Mucosa of descending colon (tissue), 3 donors: Measurements from ENCODE around the gene FAM78A. TPM values are rescaled to one million over a fixed set of nuclear protein-coding genes. Genes with fewer than 3 reads are reported as not detected.
"Not testable (repeated sequence)": the region's sequence is repeated elsewhere in the genome, so short reads cannot be mapped to it uniquely, and the experiment has no call there.

Experiments used
- ATAC-seq: fragments of 200-7000 bp; cut with Tn5 transposase; one replicate; pipeline ENCODE4 v1.9.1; 2020; ENCODE audit warnings: mild to moderate bottlenecking, moderate library complexity
- DNase-seq, 3 donors: peaks; one replicate each; pipeline ENCODE4 v3.0.0-alpha.2; 2020
- H3K36me3 ChIP-seq: fragments of 200-600 bp; one replicate; pipeline ENCODE4 v1.8.0; 2021; ENCODE audit warnings: low read depth, mild to moderate bottlenecking
- H3K4me1 ChIP-seq: fragments of 200-600 bp; one replicate; pipeline ENCODE4 v1.8.0; 2021; ENCODE audit warnings: low read depth, mild to moderate bottlenecking
- H3K4me3 ChIP-seq: fragments of 200-600 bp; one replicate; pipeline ENCODE4 v1.8.0; 2021; ENCODE audit warnings: mild to moderate bottlenecking
- H3K9me3 ChIP-seq: fragments of 200-600 bp; one replicate; pipeline ENCODE4 v1.8.0; 2021; ENCODE audit warnings: mild to moderate bottlenecking
- CTCF ChIP-seq: fragments of 200-600 bp; IDR thresholded peaks from one replicate; pipeline ENCODE4 v1.8.0; 2022; ENCODE audit warnings: antibody characterized with exemption, mild to moderate bottlenecking
- intact Hi-C, 2 donors: fragments of 100-400 bp; cut with DNase I in 1 of 2; cut with micrococcal nuclease in 1 of 2; formaldehyde crosslinking; loops; one replicate each; pipeline versions ENCODE4 v1.11.0 to v1.11.1; 2022; cut with DNase I, micrococcal nuclease
- total RNA-seq, 3 donors: library from RNA; stranded (reverse); fragmentation: NEBNext Ultra II Directional in 2 of 3; extraction: Animal tissue kit (Norgen Biotek cat#: 25700) in 2 of 3; gene quantifications; one replicate each; pipeline versions ENCODE4 v1.2.1 to v1.2.4, GENCODE V29; 2021 to 2023
- donor health status: DM: no; HTN: no; CAD: no; lungs with moderate emphysema.
- donor health status: DM: no; HTN: no; CAD: no.
- donor health status: DM: no; HTN: yes; CAD: no.

FAM78A gene
- total RNA-seq, 3 donors from 2014 or later: 1.4 to 3.9 (median 2.9) TPM

GRCh38 chr9:131217331-131218031 lies 58.8 kb downstream of the FAM78A start:
- Histone ChIP-seq H3K36me3 (no peaks in the 10 kb centered on the region), H3K4me3 (no peak overlapping the region), H3K4me1 (no peaks in the 10 kb centered on the region), H3K9me3 (peaks cover under 1% of the 10 kb centered on the region)
- intact Hi-C loops: no loop called here
- no peak for TF ChIP-seq CTCF
- DNase-seq: no peak
- no peak for ATAC-seq

GRCh38 chr9:131216806-131217205 lies 59.5 kb downstream of the FAM78A start:
- intact Hi-C loops: no loop called here
- TF ChIP-seq CTCF: no peak
- Histone ChIP-seq H3K36me3 (no peaks in the 10 kb centered on the region), H3K4me3 (no peak overlapping the region), H3K9me3 (peaks cover 7% of the 10 kb centered on the region), H3K4me1 (no peaks in the 10 kb centered on the region)
- ATAC-seq (no peak), DNase-seq (no peak)

GRCh38 chr9:131214876-131215275 lies 61.4 kb downstream of the FAM78A start:
- ATAC-seq: no peak
- no peaks in the 10 kb centered on the region for H3K36me3 ChIP-seq

GRCh38 chr9:131214286-131214856 lies 61.9 kb downstream of the FAM78A start:
- ATAC-seq (no peak), DNase-seq (no peak)
- intact Hi-C loops: no loop called here
- Histone ChIP-seq H3K9me3 (peaks cover 17% of the 10 kb centered on the region), H3K36me3 (no peaks in the 10 kb centered on the region), H3K4me1 (no peaks in the 10 kb centered on the region), H3K4me3 (no peak overlapping the region)
- no peak for TF ChIP-seq CTCF

More at GRCh38 chr9:131214876-131215275, 61.4 kb downstream of the FAM78A start:
- no peak for TF ChIP-seq CTCF
- no peak for DNase-seq
- Histone ChIP-seq H3K4me3 (no peak overlapping the region), H3K9me3 (peaks cover 17% of the 10 kb centered on the region), H3K4me1 (no peaks in the 10 kb centered on the region)
- intact Hi-C loops: no loop called here

- ATAC-seq: not testable (repeated sequence)
Measured at GRCh38 chr9:131211920-131212319, 64.4 kb downstream of the FAM78A start.

More at GRCh38 chr9:131211920-131212319, 64.4 kb downstream of the FAM78A start:
- DNase-seq, H3K36me3 ChIP-seq, intact Hi-C loops, H3K4me3 ChIP-seq, H3K4me1 ChIP-seq: not testable (repeated sequence)
- peaks cover 17% of the 10 kb centered on the region for H3K9me3 ChIP-seq

Other genes starting within 250 kb of the FAM78A start
- gene AIF1L, start 180.0 kb downstream of the FAM78A start, total RNA-seq: 1 to 10 TPM; 1.4 to 5.6 (median 5.0) TPM
- gene NUP214, start 150.9 kb downstream of the FAM78A start, total RNA-seq: 10 to 100 TPM; 56.1 to 57.9 (median 56.5) TPM
- gene PLPP7, start 13.2 kb upstream of the FAM78A start, total RNA-seq: 1 to 10 TPM in 2 of 3 donors, under 1 TPM in 1; 0.58 to 9.7 (median 1.0) TPM
- gene PRRC2B, start 117.6 kb upstream of the FAM78A start, total RNA-seq: 100 to 1,000 TPM; 105 to 175 (median 113) TPM
- gene POMT1, start 226.4 kb upstream of the FAM78A start, total RNA-seq: 10 to 100 TPM; 26.1 to 40.5 (median 35.4) TPM